Measurements from ENCODE around the gene DUOX1. TPM values are rescaled to one million over a fixed set of nuclear protein-coding genes. Genes with fewer than 3 reads are reported as not detected.

DUOX1 gene
- total RNA-seq, 1 donor = not detected

- no peak for TF ChIP-seq CTCF (IDR thresholded peaks at IDR 0.05; ENCODE audit: insufficient read depth, low read length)
- DNase-seq (ENCODE audit: low read depth) = no peak
- no peak overlapping the region for H3K4me3 ChIP-seq (ENCODE audit: low read depth, low read length)
Observed at GRCh38 chr15:45137703-45138102, 7.9 kb downstream of the DUOX1 start.

GRCh38 chr15:45138814-45139765 lies 9.3 kb downstream of the DUOX1 start:
- H3K4me3 ChIP-seq (ENCODE audit: low read depth, low read length) = no peak overlapping the region
- no peak for TF ChIP-seq CTCF (IDR thresholded peaks at IDR 0.05; ENCODE audit: insufficient read depth, low read length)
- DNase-seq (ENCODE audit: low read depth) = no peak

GRCh38 chr15:45139770-45140169 lies 10.0 kb downstream of the DUOX1 start:
- no peak for TF ChIP-seq CTCF (IDR thresholded peaks at IDR 0.05; ENCODE audit: insufficient read depth, low read length)
- no peak overlapping the region for H3K4me3 ChIP-seq (ENCODE audit: low read depth, low read length)
- DNase-seq (ENCODE audit: low read depth) = no peak

DNA sequence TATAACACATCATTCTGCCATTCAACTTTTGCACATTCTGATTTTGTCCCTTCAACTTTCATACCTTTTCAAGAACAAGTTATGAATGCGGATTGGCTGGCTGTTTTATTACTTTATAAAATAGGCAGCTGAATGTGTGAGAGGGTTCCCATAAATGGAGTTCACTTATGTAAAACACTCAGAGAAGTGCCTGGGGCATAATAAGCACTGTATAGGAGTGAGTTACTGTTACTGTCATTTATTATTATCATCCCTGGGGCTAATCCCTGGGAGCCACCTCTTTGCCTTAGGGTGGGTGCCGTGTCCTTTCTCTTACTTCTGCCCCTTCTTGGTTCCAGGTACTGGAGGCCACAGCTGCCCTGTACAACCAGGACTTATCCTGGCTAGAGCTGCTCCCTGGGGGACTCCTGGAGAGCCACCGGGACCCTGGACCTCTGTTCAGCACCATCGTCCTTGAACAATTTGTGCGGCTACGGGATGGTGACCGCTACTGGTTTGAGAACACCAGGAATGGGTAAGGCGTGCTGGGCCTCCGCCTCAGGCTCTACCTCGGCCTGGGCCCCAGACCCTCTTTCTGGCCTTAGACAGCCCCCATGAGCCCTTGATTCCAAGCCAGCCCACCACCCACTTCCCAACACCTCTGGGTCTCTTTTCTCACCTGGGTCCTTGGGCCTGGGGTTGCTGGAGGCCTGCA lies 10.9 kb downstream of the DUOX1 start:
- no peak for DNase-seq (ENCODE audit: low read depth)
- no peak overlapping the region for H3K4me3 ChIP-seq (ENCODE audit: low read depth, low read length)
- TF ChIP-seq CTCF (IDR thresholded peaks at IDR 0.05; ENCODE audit: insufficient read depth, low read length) = no peak

GRCh38 chr15:45141386-45141785 lies 11.6 kb downstream of the DUOX1 start:
- no peak overlapping the region for H3K4me3 ChIP-seq (ENCODE audit: low read depth, low read length)
- TF ChIP-seq CTCF (IDR thresholded peaks at IDR 0.05; ENCODE audit: insufficient read depth, low read length) = no peak
- DNase-seq (ENCODE audit: low read depth) = no peak

GRCh38 chr15:45143056-45143455 lies 13.3 kb downstream of the DUOX1 start:
- TF ChIP-seq CTCF (IDR thresholded peaks at IDR 0.05; ENCODE audit: insufficient read depth, low read length) = no peak
- no peak overlapping the region for H3K4me3 ChIP-seq (ENCODE audit: low read depth, low read length)
- no peak for DNase-seq (ENCODE audit: low read depth)
